BLaER1 (cell line): ENCODE results near the gene SH3TC2.

Experiments
- H3K27ac ChIP-seq: shearing (Covaris generic); formaldehyde crosslinking; 2 replicates; pipeline ENCODE4 v1.8.1; 2022
- H3K27me3 ChIP-seq: shearing (Covaris generic); formaldehyde crosslinking; 2 replicates; pipeline ENCODE4 v1.8.1; 2022
- H3K36me3 ChIP-seq: shearing (Covaris generic); formaldehyde crosslinking; 2 replicates; pipeline ENCODE4 v1.8.1; 2022
- H3K4me1 ChIP-seq: shearing (Covaris generic); formaldehyde crosslinking; 2 replicates; pipeline ENCODE4 v1.8.1; 2022
- H3K4me2 ChIP-seq: shearing (Covaris generic); formaldehyde crosslinking; 2 replicates; pipeline ENCODE4 v1.8.1; 2022
- H3K4me3 ChIP-seq: shearing (Covaris generic); formaldehyde crosslinking; 2 replicates; pipeline ENCODE4 v1.8.1; 2022
- H3K9ac ChIP-seq: shearing (Covaris generic); formaldehyde crosslinking; 2 replicates; pipeline ENCODE4 v1.8.1; 2022
- H3K9me3 ChIP-seq: shearing (Covaris generic); formaldehyde crosslinking; 2 replicates; pipeline ENCODE4 v1.8.1; 2022
- H4K20me1 ChIP-seq: shearing (Covaris generic); formaldehyde crosslinking; 2 replicates; pipeline ENCODE4 v1.8.1; 2022
- Cebpa-rat ChIP-seq: shearing (Covaris generic); IDR thresholded peaks from 2 replicates; pipeline ENCODE4 v1.8.1; 2022

The SH3TC2 gene

GRCh38 chr5:149005077-149005892, 57.6 kb downstream of the SH3TC2 start:
- H3K4me2 ChIP-seq, result no peak overlapping the region
- no peaks in the 10 kb centered on the region for H3K27me3 ChIP-seq
- TF ChIP-seq Cebpa-rat, result no peak
- no peak overlapping the region for H3K9ac ChIP-seq
- no peak overlapping the region for H3K27ac ChIP-seq
- no peaks in the 10 kb centered on the region for H4K20me1 ChIP-seq
- no peak overlapping the region for H3K4me3 ChIP-seq
- no peaks in the 10 kb centered on the region for H3K9me3 ChIP-seq
- H3K36me3 ChIP-seq, result no peaks in the 10 kb centered on the region
- no peaks in the 10 kb centered on the region for H3K4me1 ChIP-seq

GRCh38 chr5:149004559-149004958, 58.3 kb downstream of the SH3TC2 start:
- no peak overlapping the region for H3K27ac ChIP-seq
- H3K9me3 ChIP-seq, result no peaks in the 10 kb centered on the region
- H3K9ac ChIP-seq, result no peak overlapping the region
- no peak overlapping the region for H3K4me2 ChIP-seq
- no peak for TF ChIP-seq Cebpa-rat
- no peaks in the 10 kb centered on the region for H4K20me1 ChIP-seq
- H3K36me3 ChIP-seq, result no peaks in the 10 kb centered on the region
- H3K4me1 ChIP-seq, result no peaks in the 10 kb centered on the region
- H3K27me3 ChIP-seq, result no peaks in the 10 kb centered on the region
- no peak overlapping the region for H3K4me3 ChIP-seq

- Histone ChIP-seq H3K4me3 (no peak overlapping the region), H3K9ac (no peak overlapping the region), H4K20me1 (no peaks in the 10 kb centered on the region), H3K4me2 (no peak overlapping the region), H3K4me1 (no peaks in the 10 kb centered on the region), H3K27ac (no peak overlapping the region), H3K27me3 (no peaks in the 10 kb centered on the region), H3K9me3 (no peaks in the 10 kb centered on the region), H3K36me3 (no peaks in the 10 kb centered on the region)
- no peak for TF ChIP-seq Cebpa-rat
These were observed 59.8 kb downstream of the SH3TC2 start for GRCh38 chr5:149002761-149003689.

GRCh38 chr5:149002053-149002452, 60.8 kb downstream of the SH3TC2 start:
- H3K36me3 ChIP-seq, result no peaks in the 10 kb centered on the region
- H3K4me2 ChIP-seq, result no peak overlapping the region
- H3K27me3 ChIP-seq, result no peaks in the 10 kb centered on the region
- no peak overlapping the region for H3K27ac ChIP-seq
- no peak overlapping the region for H3K9ac ChIP-seq
- TF ChIP-seq Cebpa-rat, result no peak
- H4K20me1 ChIP-seq, result no peaks in the 10 kb centered on the region
- no peaks in the 10 kb centered on the region for H3K4me1 ChIP-seq
- H3K4me3 ChIP-seq, result no peak overlapping the region
- H3K9me3 ChIP-seq, result no peaks in the 10 kb centered on the region

GRCh38 chr5:149001162-149001561, 61.7 kb downstream of the SH3TC2 start:
- no peak for TF ChIP-seq Cebpa-rat
- no peaks in the 10 kb centered on the region for H3K27me3 ChIP-seq
- no peaks in the 10 kb centered on the region for H3K4me1 ChIP-seq
- H3K4me3 ChIP-seq, result no peak overlapping the region
- H3K27ac ChIP-seq, result no peak overlapping the region
- no peaks in the 10 kb centered on the region for H3K36me3 ChIP-seq
- no peak overlapping the region for H3K4me2 ChIP-seq
- no peak overlapping the region for H3K9ac ChIP-seq
- no peaks in the 10 kb centered on the region for H4K20me1 ChIP-seq
- H3K9me3 ChIP-seq, result no peaks in the 10 kb centered on the region

GRCh38 chr5:148999741-149000140, 63.1 kb downstream of the SH3TC2 start:
- no peaks in the 10 kb centered on the region for H3K9me3 ChIP-seq
- H3K4me3 ChIP-seq, result no peak overlapping the region
- H3K9ac ChIP-seq, result no peak overlapping the region
- H3K27ac ChIP-seq, result no peak overlapping the region
- H3K4me1 ChIP-seq, result no peaks in the 10 kb centered on the region
- H4K20me1 ChIP-seq, result no peaks in the 10 kb centered on the region
- no peaks in the 10 kb centered on the region for H3K27me3 ChIP-seq
- no peak overlapping the region for H3K4me2 ChIP-seq
- no peak for TF ChIP-seq Cebpa-rat
- H3K36me3 ChIP-seq, result no peaks in the 10 kb centered on the region

- no peak overlapping the region for H3K27ac ChIP-seq
- TF ChIP-seq Cebpa-rat, result no peak
- H3K9ac ChIP-seq, result no peak overlapping the region
- H3K4me1 ChIP-seq, result no peaks in the 10 kb centered on the region
- H3K4me3 ChIP-seq, result no peak overlapping the region
- H3K27me3 ChIP-seq, result no peaks in the 10 kb centered on the region
- no peaks in the 10 kb centered on the region for H3K9me3 ChIP-seq
- no peaks in the 10 kb centered on the region for H4K20me1 ChIP-seq
- no peaks in the 10 kb centered on the region for H3K36me3 ChIP-seq
- no peak overlapping the region for H3K4me2 ChIP-seq
These were observed 64.6 kb downstream of the SH3TC2 start for GRCh38 chr5:148998174-148998797.

- Histone ChIP-seq H3K27me3 (no peaks in the 10 kb centered on the region), H3K9me3 (no peaks in the 10 kb centered on the region), H3K27ac (no peak overlapping the region), H3K4me2 (no peak overlapping the region), H4K20me1 (no peaks in the 10 kb centered on the region), H3K9ac (no peak overlapping the region), H3K4me3 (no peak overlapping the region), H3K36me3 (no peaks in the 10 kb centered on the region), H3K4me1 (no peaks in the 10 kb centered on the region)
- no peak for TF ChIP-seq Cebpa-rat
These were observed 66.6 kb downstream of the SH3TC2 start for GRCh38 chr5:148996270-148996669.

GRCh38 chr5:148995791-148996190, 67.1 kb downstream of the SH3TC2 start:
- no peak for TF ChIP-seq Cebpa-rat
- H3K9me3 ChIP-seq, result no peaks in the 10 kb centered on the region
- no peak overlapping the region for H3K9ac ChIP-seq
- H3K27me3 ChIP-seq, result no peaks in the 10 kb centered on the region
- H3K27ac ChIP-seq, result no peak overlapping the region
- no peak overlapping the region for H3K4me2 ChIP-seq
- H4K20me1 ChIP-seq, result no peaks in the 10 kb centered on the region
- H3K4me3 ChIP-seq, result no peak overlapping the region
- H3K4me1 ChIP-seq, result no peaks in the 10 kb centered on the region
- H3K36me3 ChIP-seq, result no peaks in the 10 kb centered on the region
